Neutrophil (primary cell): ENCODE results near the gene SNPH.

ENCODE experiments used
- H3K27ac ChIP-seq: fragments of 200-600 bp; sonication (generic); 2 replicates; pipeline ENCODE4 v1.5.1; 2016; ENCODE audit warnings: mild to moderate bottlenecking, moderate library complexity
- H3K27me3 ChIP-seq: fragments of 200-600 bp; sonication (generic); 2 replicates; pipeline ENCODE4 v1.6.0; 2016; ENCODE audit warnings: mild to moderate bottlenecking
- H3K36me3 ChIP-seq: fragments of 200-600 bp; sonication (generic); 2 replicates; pipeline ENCODE4 v1.5.1; 2017
- H3K4me1 ChIP-seq, 2 experiments: fragments of 200-600 bp in 1 of 2; sonication (generic) in 1 of 2; 1 replicate in 1 of 2; 2 replicates in 1 of 2; pipeline versions ENCODE4 v1.5.1 to v1.6.1; 2013 to 2016; ENCODE audit warnings: low read depth in 1 of 2, low read length in 1 of 2, mild to moderate bottlenecking in 1 of 2, moderate library complexity in 1 of 2; ENCODE audit not compliant: control insufficient read depth in 1 of 2, insufficient read depth in 1 of 2
- H3K4me3 ChIP-seq, 2 experiments: fragments of 200-600 bp in 1 of 2; sonication (generic) in 1 of 2; 1 replicate in 1 of 2; 2 replicates in 1 of 2; pipeline ENCODE4 v1.5.1; 2013 to 2016; ENCODE audit warnings: low read depth in 1 of 2, low read length in 1 of 2, mild to moderate bottlenecking in 1 of 2, moderate library complexity in 1 of 2
- H3K9me3 ChIP-seq: fragments of 200-600 bp; sonication (generic); 2 replicates; pipeline ENCODE4 v1.5.1; 2016
- TF ChIP-seq, protein P1 (sequence below): fragments of 200-600 bp; sonication (generic); IDR thresholded peaks from 2 replicates; pipeline ENCODE4 v1.5.1; 2016; ENCODE audit warnings: antibody characterized with exemption

SNPH gene

DNA sequence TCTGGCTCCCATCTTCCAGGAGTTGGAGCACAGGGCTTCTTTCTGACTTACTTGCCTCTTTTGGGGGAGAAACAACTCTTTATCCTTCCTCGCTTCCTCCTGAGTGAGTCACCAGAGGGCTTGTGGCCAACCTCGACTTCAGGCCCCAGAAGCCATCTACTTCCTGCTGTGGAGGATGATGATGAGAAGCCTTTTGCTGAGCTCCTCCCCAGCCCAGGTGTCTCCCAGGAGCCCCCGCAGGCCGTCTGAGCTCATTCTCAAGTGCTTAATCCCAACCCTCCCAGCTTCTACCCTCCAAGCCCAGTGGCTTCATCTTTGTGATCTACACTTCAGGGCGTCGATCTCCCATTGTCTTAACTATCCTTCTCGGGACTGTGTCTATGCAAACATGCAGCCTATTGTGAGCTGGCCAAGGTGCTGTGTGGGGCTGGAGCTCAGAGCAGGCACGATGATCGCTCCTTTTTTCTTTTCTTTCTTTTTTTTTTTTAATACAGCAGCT is 35.0 kb downstream of the SNPH start:
- no peak overlapping the region for H3K27ac ChIP-seq
- no peak overlapping the region for H3K4me3 ChIP-seq
- TF ChIP-seq, protein P1, sequence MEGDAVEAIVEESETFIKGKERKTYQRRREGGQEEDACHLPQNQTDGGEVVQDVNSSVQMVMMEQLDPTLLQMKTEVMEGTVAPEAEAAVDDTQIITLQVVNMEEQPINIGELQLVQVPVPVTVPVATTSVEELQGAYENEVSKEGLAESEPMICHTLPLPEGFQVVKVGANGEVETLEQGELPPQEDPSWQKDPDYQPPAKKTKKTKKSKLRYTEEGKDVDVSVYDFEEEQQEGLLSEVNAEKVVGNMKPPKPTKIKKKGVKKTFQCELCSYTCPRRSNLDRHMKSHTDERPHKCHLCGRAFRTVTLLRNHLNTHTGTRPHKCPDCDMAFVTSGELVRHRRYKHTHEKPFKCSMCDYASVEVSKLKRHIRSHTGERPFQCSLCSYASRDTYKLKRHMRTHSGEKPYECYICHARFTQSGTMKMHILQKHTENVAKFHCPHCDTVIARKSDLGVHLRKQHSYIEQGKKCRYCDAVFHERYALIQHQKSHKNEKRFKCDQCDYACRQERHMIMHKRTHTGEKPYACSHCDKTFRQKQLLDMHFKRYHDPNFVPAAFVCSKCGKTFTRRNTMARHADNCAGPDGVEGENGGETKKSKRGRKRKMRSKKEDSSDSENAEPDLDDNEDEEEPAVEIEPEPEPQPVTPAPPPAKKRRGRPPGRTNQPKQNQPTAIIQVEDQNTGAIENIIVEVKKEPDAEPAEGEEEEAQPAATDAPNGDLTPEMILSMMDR, result no peak
- no peaks in the 10 kb centered on the region for H3K4me1 ChIP-seq
- no peaks in the 10 kb centered on the region for H3K36me3 ChIP-seq
- H3K27me3 ChIP-seq, result no peaks in the 10 kb centered on the region
- H3K9me3 ChIP-seq, result no peaks in the 10 kb centered on the region

DNA sequence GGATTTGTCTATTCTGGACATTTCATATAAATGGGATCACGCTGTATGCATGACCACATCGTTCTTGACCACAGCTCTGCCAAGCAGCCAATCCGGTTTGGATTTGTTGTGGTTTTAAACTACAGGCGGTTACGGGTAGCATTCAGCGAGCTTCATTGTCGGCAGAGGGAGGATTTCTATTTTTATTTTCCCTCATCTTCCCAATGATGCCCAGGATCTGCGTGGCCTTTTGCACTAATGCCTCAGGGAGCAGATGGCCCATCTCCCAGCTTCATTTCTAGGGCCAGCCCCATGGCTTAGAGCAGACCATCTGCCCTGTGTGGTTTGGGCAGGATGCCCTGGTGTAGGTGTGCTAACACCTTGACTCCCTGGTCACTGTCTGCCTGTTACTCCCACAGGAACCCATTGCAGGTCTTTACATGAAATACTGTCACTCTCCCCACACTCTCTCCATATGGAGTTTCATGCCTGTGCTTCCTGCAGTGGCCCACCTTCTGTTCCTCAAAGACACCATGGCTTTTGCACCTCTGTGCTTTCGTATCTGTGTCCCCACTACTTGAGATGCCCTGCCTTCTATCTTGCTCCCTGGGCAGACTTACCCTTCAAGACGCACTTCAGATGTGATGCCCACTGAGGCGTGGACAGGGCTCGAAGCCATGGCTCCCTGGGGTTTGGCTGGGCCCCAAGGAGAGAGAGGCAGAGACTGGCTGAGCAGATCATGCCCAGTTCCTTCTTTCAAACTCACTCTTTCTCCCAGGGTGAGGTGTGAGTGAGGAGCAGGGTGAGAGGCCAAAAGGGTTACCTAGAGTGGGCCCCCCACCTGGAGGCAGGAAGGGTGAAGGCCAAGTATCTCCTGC is 36.8 kb downstream of the SNPH start:
- H3K4me1 ChIP-seq, result no peaks in the 10 kb centered on the region

DNA sequence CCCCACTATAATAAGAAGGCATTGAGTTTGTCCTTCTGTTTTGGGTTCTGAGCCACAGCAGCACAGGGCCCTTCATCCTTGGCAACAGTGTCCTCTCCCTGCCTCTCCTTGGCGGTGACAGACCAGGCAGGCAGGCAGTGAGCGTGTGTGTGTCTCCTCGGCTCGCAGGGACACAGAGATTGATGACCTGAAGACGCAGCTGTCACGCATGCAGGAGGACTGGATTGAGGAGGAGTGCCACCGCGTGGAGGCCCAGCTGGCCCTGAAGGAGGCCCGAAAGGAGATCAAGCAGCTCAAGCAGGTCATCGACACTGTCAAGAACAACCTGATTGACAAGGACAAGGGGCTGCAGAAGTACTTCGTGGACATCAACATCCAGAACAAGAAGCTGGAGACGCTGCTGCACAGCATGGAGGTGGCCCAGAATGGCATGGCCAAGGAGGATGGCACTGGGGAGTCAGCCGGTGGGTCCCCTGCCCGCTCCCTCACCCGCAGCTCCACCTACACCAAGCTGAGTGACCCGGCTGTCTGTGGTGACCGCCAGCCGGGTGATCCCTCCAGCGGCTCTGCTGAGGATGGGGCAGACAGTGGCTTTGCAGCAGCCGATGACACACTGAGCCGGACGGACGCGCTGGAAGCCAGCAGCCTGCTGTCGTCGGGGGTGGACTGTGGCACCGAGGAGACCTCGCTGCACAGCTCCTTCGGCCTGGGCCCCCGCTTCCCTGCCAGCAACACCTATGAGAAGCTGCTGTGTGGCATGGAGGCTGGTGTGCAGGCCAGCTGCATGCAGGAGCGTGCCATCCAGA is 38.8 kb downstream of the SNPH start:
- Histone ChIP-seq H3K9me3 (no peaks in the 10 kb centered on the region), H3K4me3 (no peak overlapping the region), H3K27me3 (no peaks in the 10 kb centered on the region), H3K36me3 (no peaks in the 10 kb centered on the region), H3K4me1 (no peaks in the 10 kb centered on the region), H3K27ac (no peak overlapping the region)
- TF ChIP-seq, protein P1, result no peak

More for the DNA sequence above, 36.8 kb downstream of the SNPH start:
- TF ChIP-seq, protein P1, result no peak
- no peak overlapping the region for H3K4me3 ChIP-seq
- H3K27me3 ChIP-seq, result no peaks in the 10 kb centered on the region
- no peaks in the 10 kb centered on the region for H3K36me3 ChIP-seq
- no peaks in the 10 kb centered on the region for H3K9me3 ChIP-seq
- H3K27ac ChIP-seq, result no peak overlapping the region

DNA sequence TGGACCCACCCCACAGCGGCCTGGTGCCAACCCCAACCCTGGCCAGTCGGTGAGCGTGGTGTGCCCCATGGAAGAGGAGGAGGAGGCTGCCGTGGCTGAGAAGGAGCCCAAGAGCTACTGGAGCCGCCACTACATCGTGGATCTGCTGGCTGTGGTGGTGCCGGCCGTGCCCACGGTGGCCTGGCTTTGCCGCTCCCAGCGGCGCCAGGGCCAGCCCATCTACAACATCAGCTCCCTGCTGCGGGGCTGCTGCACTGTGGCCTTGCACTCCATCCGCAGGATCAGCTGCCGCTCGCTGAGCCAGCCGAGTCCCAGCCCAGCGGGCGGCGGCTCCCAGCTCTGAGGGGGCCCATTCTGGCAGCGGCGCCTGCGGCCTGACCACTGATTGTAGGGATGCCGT is 39.6 kb downstream of the SNPH start:
- no peaks in the 10 kb centered on the region for H3K36me3 ChIP-seq
- H3K4me1 ChIP-seq, result no peaks in the 10 kb centered on the region
- no peak overlapping the region for H3K4me3 ChIP-seq
- H3K27me3 ChIP-seq, result no peaks in the 10 kb centered on the region
- TF ChIP-seq, protein P1, result no peak
- H3K9me3 ChIP-seq, result no peaks in the 10 kb centered on the region
- H3K27ac ChIP-seq, result no peak overlapping the region

DNA sequence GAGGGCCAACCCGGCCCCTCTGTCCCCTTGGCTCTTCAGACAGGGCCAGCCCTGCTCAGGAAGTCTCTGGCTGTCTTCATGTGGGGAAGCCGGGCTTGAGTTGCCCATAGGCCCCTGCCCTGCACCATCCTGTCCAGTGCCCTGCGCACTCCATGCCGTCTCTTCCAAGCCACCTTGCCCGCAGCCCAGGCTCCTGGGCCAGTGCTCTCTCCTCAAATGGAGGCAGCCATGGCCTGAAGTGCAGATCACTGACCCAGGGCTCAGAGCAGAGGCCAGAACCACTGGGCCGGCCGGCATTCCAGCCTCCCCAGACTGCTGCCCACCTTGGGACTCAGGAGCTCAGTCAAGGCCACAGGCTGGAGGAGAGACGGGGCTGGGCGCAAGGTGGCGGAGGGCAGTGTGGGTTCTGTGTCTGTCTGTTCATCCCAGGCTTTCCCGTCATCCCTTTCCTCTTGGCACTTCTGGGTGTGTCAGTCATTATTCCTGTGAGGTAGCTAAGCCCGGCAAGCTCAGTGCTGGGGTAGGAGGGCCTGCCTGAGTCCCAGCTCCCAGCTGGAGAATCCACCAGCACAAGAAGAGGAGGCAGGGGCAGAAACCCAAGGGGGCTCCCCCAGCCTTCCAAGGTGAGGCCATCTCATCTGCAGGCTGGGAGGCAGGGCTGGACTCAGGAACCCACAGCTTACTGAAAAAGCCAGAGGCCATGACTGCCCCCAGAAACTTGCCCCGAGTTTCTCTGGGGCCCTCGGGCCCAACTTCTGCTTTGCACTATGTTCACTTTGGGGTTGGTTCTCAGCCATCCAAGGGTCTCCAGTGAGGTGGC is 40.4 kb downstream of the SNPH start:
- TF ChIP-seq, protein P1, result no peak
- Histone ChIP-seq H3K4me3 (no peak overlapping the region), H3K36me3 (no peaks in the 10 kb centered on the region), H3K27ac (no peak overlapping the region), H3K9me3 (no peaks in the 10 kb centered on the region), H3K27me3 (no peaks in the 10 kb centered on the region), H3K4me1 (no peaks in the 10 kb centered on the region)
